GM12892 (cell line): ENCODE data around the gene STAG1.

Source experiments
- POLR2A ChIP-seq: IDR thresholded peaks from 2 replicates; pipeline ENCODE4 v1.6.1; 2011; ENCODE audit warnings: low read depth, low read length, control low read depth
- POLR2AphosphoS5 ChIP-seq: IDR thresholded peaks from 2 replicates; pipeline ENCODE4 v1.6.1; 2011; ENCODE audit warnings: low read depth, low read length, control low read depth

- no peak for TF ChIP-seq POLR2A
- no peak for TF ChIP-seq POLR2AphosphoS5
These were observed 17.7 kb downstream of the STAG1 start for GRCh38 chr3:136734382-136735070.
